ENCODE measurements around the gene UBAP2L.
"Not testable (repeated sequence)": the region's sequence is repeated elsewhere in the genome, so short reads cannot be mapped to it uniquely, and the experiment has no call there.

UBAP2L gene

DNA sequence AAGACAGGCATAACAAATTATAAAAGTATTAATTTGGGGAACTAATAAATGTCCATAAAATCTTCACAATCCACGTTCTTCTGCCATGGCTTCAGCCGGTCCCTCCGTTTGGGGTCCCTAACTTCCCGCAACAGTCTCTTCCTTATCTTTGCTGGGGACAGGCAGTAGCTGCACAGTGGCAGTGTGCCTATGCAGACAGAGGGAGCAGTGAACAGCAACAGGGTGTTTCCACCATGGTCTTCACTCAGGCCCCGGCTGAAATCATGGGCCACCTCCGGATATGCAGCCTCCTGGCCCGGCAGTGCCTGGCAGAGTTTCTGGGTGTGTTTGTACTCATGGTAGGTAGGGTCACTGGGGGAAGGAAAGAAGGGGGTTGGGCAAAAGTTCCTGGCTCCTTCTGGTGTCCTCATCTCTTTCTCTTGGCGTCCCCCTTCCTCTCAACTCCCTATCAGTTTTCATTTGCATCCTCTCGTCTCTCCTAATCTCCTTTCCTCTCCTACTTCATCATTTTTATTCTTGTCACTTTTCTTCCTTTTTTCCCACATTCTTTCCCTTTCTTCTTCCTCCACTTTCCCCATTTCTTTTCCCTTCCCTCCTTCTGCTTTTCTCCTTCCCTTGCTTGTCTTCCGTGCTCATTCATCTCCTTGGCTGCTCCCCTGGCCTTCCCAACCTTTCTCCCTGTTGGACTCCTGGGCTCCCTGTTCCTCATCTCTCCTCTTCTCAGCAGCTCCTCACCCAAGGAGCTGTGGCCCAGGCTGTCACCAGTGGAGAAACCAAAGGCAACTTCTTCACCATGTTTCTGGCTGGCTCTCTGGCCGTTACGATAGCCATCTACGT is 91.7 kb downstream of the UBAP2L start:
- DNase-seq (ENCODE audit: low read depth in 3 of 3), result not testable (repeated sequence)

DNA sequence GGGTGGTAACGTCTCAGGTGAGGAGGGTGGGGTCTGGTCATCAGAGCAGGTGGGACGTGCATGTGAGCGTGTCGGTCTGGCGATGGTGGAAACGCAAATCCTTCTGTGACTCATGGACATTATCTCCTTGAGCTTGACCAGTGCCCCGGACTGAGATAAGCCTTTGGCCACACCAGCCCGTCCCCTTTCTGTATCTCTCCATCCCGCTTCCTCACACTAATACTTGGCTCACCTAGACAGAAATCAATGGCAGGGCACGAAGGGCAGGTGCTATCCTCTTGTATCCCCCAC is 92.3 kb downstream of the UBAP2L start:
- DNase-seq (ENCODE audit: low read depth in 3 of 3), result no peak

DNA sequence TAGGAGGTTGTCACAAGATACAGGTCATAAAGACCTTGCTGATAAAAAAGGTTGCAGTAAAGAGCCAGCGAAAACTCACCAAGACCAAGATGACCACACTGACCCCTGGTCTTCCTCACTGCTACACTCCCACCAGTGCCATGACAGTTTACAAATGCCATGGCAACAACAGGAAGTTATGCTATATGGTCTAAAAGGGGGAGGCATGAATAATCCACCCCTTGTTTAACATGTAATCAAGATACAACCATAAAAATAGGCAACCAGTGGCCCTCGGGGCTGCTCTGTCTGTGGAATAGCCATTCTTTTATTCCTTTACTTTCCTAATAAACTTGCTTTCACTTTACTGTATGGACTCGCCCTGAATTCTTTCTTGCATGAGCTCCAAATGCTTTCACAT is 93.5 kb downstream of the UBAP2L start:
- not testable (repeated sequence) for DNase-seq (ENCODE audit: low read depth in 3 of 3)

DNA sequence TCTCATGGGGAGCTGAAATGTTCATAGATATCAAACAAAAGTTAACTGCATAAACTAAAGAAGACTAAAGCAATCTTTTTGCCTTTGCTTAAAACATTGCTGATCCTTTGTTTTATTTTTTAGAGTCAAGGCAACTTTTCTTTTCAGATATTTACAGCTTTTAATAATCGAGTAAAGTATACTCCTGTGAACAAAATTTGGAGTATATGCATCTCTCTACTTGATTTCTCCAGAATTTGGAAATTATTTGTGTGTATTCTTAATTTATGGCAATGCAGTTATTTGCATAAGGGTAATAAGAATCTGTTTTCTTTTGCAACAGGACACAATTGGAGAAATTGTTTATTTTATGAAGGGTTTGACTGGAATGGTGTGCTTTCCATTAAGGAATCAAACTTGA is 95.9 kb downstream of the UBAP2L start:
- no peak for DNase-seq (ENCODE audit: low read depth in 3 of 3)

DNA sequence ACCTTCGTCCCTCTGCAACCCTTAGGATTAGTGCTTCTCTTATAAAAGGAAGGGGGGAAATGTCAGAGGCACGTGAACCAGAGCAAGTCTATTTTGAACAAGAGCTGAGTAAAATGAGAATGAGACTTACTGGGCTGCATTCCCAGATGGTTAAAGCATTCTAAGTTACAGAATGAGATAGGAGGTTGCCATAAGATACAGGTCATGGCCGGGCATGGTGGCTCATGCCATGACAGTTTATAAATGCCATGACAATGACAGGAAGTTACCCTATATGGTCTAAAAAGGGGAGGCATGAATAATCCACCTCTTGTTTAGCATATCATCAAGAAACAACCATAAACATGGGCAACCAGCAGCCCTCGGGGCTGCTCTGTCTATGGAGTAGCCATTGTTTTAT is 97.6 kb downstream of the UBAP2L start:
- no peak for DNase-seq (ENCODE audit: low read depth in 3 of 3)
